Measurements from ENCODE around the gene HOXA5. TPM values are rescaled to one million over a fixed set of nuclear protein-coding genes. Genes with fewer than 3 reads are reported as not detected.
A peak's percentile ranks its signal among the peaks of the same experiment; 100 is the strongest.

Gene HOXA5
- total RNA-seq, 1 donor: 5.8 TPM

GRCh38 chr7:27117887-27118491 lies 25.5 kb downstream of the HOXA5 start:
- Histone ChIP-seq H3K4me2 (ENCODE audit: insufficient read depth, low read length) (no peak overlapping the region), H4K20me1 (ENCODE audit: insufficient read depth, low read length) (peaks cover 23% of the 10 kb centered on the region), H3K27ac (ENCODE audit: low read depth, low read length) (no peak overlapping the region), H3K36me3 (ENCODE audit: insufficient read depth, low read length) (peaks cover 17% of the 10 kb centered on the region), H3K79me2 (ENCODE audit: insufficient read depth, low read length) (peaks cover 15% of the 10 kb centered on the region), H2AFZ (ENCODE audit: low read length) (no peak overlapping the region), H3K4me1 (ENCODE audit: insufficient read depth, low read length) (peaks cover 18% of the 10 kb centered on the region), H3K27me3 (ENCODE audit: insufficient read depth, low read length) (no peaks in the 10 kb centered on the region), H3K4me3 (ENCODE audit: insufficient read depth, low read length) (no peak overlapping the region), H3K9me3 (ENCODE audit: low read depth, low read length) (no peaks in the 10 kb centered on the region)
- no peak for TF ChIP-seq CTCF (IDR thresholded peaks at IDR 0.05; ENCODE audit: extremely low read depth, low read depth, low read length)
- DNase-seq (ENCODE audit: insufficient read length, low spot score, missing footprints): peak; percentile 1

DNA sequence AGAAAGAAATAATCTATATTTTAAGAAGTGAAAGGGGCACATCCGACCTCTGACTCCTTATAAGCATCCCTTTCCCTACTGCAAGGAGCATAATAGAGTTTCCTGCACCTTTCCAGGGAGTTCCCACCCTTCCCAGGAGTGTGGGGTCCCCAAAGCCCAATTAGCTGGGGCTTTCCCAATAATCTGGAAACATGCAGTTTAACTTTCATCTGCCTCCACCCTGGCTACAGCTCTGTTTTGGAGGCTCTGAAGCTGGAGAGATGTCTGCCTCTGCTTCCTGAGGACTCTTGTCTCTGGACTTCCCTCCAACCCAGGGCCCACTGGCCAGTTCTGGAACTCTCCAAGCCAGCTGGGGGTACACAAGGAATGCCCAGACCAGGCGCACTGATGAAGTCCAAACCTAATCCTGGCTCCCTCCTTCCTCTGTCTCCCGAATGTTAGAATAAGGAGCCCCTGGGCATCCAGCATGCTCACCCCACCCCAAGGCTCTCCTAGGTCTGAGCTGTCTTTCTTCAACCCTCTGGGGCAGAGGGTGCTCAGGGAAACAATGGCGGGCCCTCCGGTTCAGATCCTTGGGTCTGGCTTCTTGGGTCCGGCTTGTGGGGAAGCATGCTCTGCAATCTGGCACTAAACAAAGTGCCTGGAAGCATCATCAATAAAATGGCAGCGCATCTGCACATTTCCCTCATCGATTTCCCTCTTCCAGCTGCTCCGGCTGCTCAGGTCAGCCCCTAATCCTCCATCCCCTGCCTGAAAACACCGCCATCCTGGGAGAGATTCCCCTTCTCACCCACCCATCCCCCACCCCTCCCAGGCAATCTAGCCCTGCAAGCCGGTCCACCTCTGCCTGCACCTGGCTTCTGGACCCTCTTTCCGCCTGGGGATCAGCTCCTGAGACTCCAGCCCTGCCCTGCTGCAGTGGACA lies 26.3 kb downstream of the HOXA5 start:
- Histone ChIP-seq H3K79me2 (ENCODE audit: insufficient read depth, low read length) (peaks cover 16% of the 10 kb centered on the region), H3K4me2 (ENCODE audit: insufficient read depth, low read length) (no peak overlapping the region), H4K20me1 (ENCODE audit: insufficient read depth, low read length) (peaks cover 23% of the 10 kb centered on the region), H3K27me3 (ENCODE audit: insufficient read depth, low read length) (no peaks in the 10 kb centered on the region), H3K4me1 (ENCODE audit: insufficient read depth, low read length) (peaks cover 25% of the 10 kb centered on the region), H2AFZ (ENCODE audit: low read length) (no peak overlapping the region), H3K9me3 (ENCODE audit: low read depth, low read length) (no peaks in the 10 kb centered on the region), H3K4me3 (ENCODE audit: insufficient read depth, low read length) (no peak overlapping the region), H3K36me3 (ENCODE audit: insufficient read depth, low read length) (peaks cover 16% of the 10 kb centered on the region), H3K27ac (ENCODE audit: low read depth, low read length) (no peak overlapping the region)
- DNase-seq (ENCODE audit: insufficient read length, low spot score, missing footprints): peak; percentile 88
- no peak for TF ChIP-seq CTCF (IDR thresholded peaks at IDR 0.05; ENCODE audit: extremely low read depth, low read depth, low read length)

DNA sequence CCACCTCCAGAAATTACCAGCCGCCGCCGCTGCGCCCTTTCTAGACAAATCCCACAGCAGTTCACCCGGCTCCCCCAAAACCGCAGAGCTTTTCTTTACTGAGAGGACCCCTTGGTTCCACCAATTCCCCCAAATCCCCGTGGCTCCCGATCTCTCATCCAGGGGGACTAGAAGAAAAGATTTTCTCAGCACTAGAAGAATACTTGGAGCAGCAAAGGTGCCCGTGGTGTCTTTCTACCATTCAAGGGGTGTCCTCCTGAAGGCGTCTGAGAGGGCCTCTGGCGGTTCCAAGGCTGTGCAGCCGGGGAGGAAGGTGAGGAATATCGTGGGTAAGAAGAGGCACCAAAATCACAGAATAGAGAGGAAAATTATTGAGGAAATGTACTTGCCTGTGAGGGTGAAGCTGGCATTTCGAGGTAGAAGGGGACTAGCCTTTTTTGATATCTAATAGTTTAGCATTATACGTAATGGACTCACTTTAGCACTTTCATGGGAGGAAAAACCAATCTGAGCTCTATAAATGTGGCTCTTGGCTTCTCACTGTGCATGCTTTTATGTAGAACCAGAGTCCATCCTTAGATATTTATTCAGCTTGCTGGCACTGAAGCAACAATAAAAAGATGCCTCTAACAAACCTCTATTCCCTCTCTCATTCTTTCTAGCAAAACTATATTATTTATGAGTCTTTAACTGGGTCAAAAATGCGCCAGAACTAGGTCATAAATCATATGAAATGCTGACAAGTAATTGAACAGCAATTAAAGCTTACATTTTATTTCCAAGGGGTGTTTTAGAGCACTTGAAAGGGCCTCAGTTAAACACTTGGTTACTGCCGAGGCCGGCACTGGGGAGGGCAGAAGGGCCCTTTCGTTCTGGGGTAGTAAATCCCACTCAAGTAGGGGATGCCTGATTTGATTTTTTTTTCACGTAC lies 27.2 kb downstream of the HOXA5 start:
- no peak overlapping the region for H3K27ac ChIP-seq (ENCODE audit: low read depth, low read length)
- no peaks in the 10 kb centered on the region for H3K9me3 ChIP-seq (ENCODE audit: low read depth, low read length)
- no peaks in the 10 kb centered on the region for H3K27me3 ChIP-seq (ENCODE audit: insufficient read depth, low read length)
- H4K20me1 ChIP-seq (ENCODE audit: insufficient read depth, low read length): peaks cover 18% of the 10 kb centered on the region
- no peak for TF ChIP-seq CTCF (IDR thresholded peaks at IDR 0.05; ENCODE audit: extremely low read depth, low read depth, low read length)
- no peak overlapping the region for H2AFZ ChIP-seq (ENCODE audit: low read length)
- DNase-seq (ENCODE audit: insufficient read length, low spot score, missing footprints): no peak
- no peak overlapping the region for H3K4me2 ChIP-seq (ENCODE audit: insufficient read depth, low read length)
- peaks cover 8% of the 10 kb centered on the region for H3K36me3 ChIP-seq (ENCODE audit: insufficient read depth, low read length)
- no peak overlapping the region for H3K4me3 ChIP-seq (ENCODE audit: insufficient read depth, low read length)
- H3K79me2 ChIP-seq (ENCODE audit: insufficient read depth, low read length): peaks cover 19% of the 10 kb centered on the region
- H3K4me1 ChIP-seq (ENCODE audit: insufficient read depth, low read length): peaks cover 34% of the 10 kb centered on the region

All from osteoblast (primary cell).